Activated CD8-positive, alpha-beta memory T cell treated with anti-CD3 and anti-CD28 coated beads for 4 hours (primary cell): Measurements from ENCODE around the gene KYNU.
A peak's percentile ranks its signal among the peaks of the same experiment; 100 is the strongest.
"Not testable (repeated sequence)": the region's sequence is repeated elsewhere in the genome, so short reads cannot be mapped to it uniquely, and the experiment has no call there.

Experiments
- DNase-seq, 2 donors: peaks; one replicate each; pipeline ENCODE4 v3.0.0-alpha.2; 2020; ENCODE audit warnings: low read depth in 2 of 2

Gene KYNU

GRCh38 chr2:143015656-143016055 is 138.2 kb downstream of the KYNU start:
- no peak for DNase-seq

GRCh38 chr2:143026411-143027054 is 149.1 kb downstream of the KYNU start:
- no peak for DNase-seq

- no peak for DNase-seq
These were observed 151.7 kb downstream of the KYNU start for GRCh38 chr2:143029141-143029540.

- DNase-seq: no peak
These were observed 152.7 kb downstream of the KYNU start for GRCh38 chr2:143030127-143030526.

- peak; percentile 30 to 31 for DNase-seq
These were observed 157.0 kb downstream of the KYNU start for GRCh38 chr2:143034292-143035074.

GRCh38 chr2:143051465-143051864 is 174.0 kb downstream of the KYNU start:
- DNase-seq: no peak

GRCh38 chr2:143053437-143053836 is 176.0 kb downstream of the KYNU start:
- not testable (repeated sequence) for DNase-seq

- DNase-seq: no peak
These were observed 179.1 kb downstream of the KYNU start for GRCh38 chr2:143056550-143056949.

- DNase-seq: no peak
These were observed 181.4 kb downstream of the KYNU start for GRCh38 chr2:143058851-143059250.

- DNase-seq: no peak
These were observed 186.2 kb downstream of the KYNU start for GRCh38 chr2:143063612-143064200.

GRCh38 chr2:143068094-143068493 is 190.6 kb downstream of the KYNU start:
- no peak for DNase-seq

- no peak for DNase-seq
These were observed 191.0 kb downstream of the KYNU start for GRCh38 chr2:143068509-143068908.

- no peak for DNase-seq
These were observed 193.2 kb downstream of the KYNU start for GRCh38 chr2:143070704-143071103.

GRCh38 chr2:143071185-143071876 is 193.9 kb downstream of the KYNU start:
- no peak for DNase-seq

GRCh38 chr2:143074913-143075312 is 197.4 kb downstream of the KYNU start:
- DNase-seq: not testable (repeated sequence)

- no peak for DNase-seq
These were observed 198.2 kb downstream of the KYNU start for GRCh38 chr2:143075711-143076110.

GRCh38 chr2:143078104-143078503 is 200.6 kb downstream of the KYNU start:
- no peak for DNase-seq

GRCh38 chr2:143081616-143082015 is 204.2 kb downstream of the KYNU start:
- no peak for DNase-seq

GRCh38 chr2:143083636-143084035 is 206.2 kb downstream of the KYNU start:
- no peak for DNase-seq

GRCh38 chr2:143084462-143084861 is 207.0 kb downstream of the KYNU start:
- DNase-seq: no peak

- no peak for DNase-seq
These were observed 207.8 kb downstream of the KYNU start for GRCh38 chr2:143085125-143085784.

- DNase-seq: no peak
These were observed 209.6 kb downstream of the KYNU start for GRCh38 chr2:143087033-143087432.
